Osteocyte (in vitro differentiated cells): ENCODE measurements around the gene BHLHE40. TPM values are rescaled to one million over a fixed set of nuclear protein-coding genes. Genes with fewer than 3 reads are reported as not detected.
A peak's percentile ranks its signal among the peaks of the same experiment; 100 is the strongest.

ENCODE experiments used
- DNase-seq: peaks from one replicate; pipeline ENCODE4 v3.0.0; 2021; ENCODE audit warnings: mixed read lengths; ENCODE audit not compliant: unreplicated experiment; ENCODE audit errors: extremely low spot score
- H3K27ac Mint-ChIP-seq: one replicate; pipeline ENCODE4 v1.8.0; 2021; ENCODE audit warnings: mild to moderate bottlenecking, mixed read lengths; ENCODE audit not compliant: unreplicated experiment
- H3K27me3 Mint-ChIP-seq: one replicate; pipeline ENCODE4 v1.8.0; 2021; ENCODE audit warnings: mixed read lengths; ENCODE audit not compliant: unreplicated experiment
- H3K36me3 Mint-ChIP-seq: one replicate; pipeline ENCODE4 v1.8.0; 2021; ENCODE audit warnings: mixed read lengths; ENCODE audit not compliant: unreplicated experiment
- H3K4me1 Mint-ChIP-seq: one replicate; pipeline ENCODE4 v1.8.0; 2021; ENCODE audit warnings: mixed read lengths; ENCODE audit not compliant: unreplicated experiment
- H3K4me3 Mint-ChIP-seq: one replicate; pipeline ENCODE4 v1.8.0; 2021; ENCODE audit warnings: mild to moderate bottlenecking, moderate library complexity, mixed read lengths; ENCODE audit not compliant: unreplicated experiment
- H3K9me3 Mint-ChIP-seq: one replicate; pipeline ENCODE4 v1.8.0; 2021; ENCODE audit warnings: mixed read lengths; ENCODE audit not compliant: unreplicated experiment
- total RNA-seq: library from RNA; stranded (reverse); gene quantifications from 2 replicates; pipeline ENCODE4 v1.2.1, GENCODE V29; 2021
- TF ChIP-seq, protein P1 (sequence below): fragments of 200-600 bp; sonication (generic); IDR thresholded peaks from 2 replicates; pipeline ENCODE4 v1.5.0; 2021; ENCODE audit warnings: antibody characterized with exemption, mild to moderate bottlenecking, moderate library complexity

The BHLHE40 gene
- total RNA-seq, 1 donor from 2014 or later = 34.1 TPM

- Mint-ChIP-seq H3K36me3 (peaks cover 29% of the 10 kb centered on the region), H3K4me3 (peak overlapping the region; percentile 49), H3K27me3 (no peaks in the 10 kb centered on the region), H3K27ac (peak overlapping the region; percentile 78), H3K4me1 (peaks cover 68% of the 10 kb centered on the region), H3K9me3 (no peaks in the 10 kb centered on the region)
- TF ChIP-seq, protein P1, sequence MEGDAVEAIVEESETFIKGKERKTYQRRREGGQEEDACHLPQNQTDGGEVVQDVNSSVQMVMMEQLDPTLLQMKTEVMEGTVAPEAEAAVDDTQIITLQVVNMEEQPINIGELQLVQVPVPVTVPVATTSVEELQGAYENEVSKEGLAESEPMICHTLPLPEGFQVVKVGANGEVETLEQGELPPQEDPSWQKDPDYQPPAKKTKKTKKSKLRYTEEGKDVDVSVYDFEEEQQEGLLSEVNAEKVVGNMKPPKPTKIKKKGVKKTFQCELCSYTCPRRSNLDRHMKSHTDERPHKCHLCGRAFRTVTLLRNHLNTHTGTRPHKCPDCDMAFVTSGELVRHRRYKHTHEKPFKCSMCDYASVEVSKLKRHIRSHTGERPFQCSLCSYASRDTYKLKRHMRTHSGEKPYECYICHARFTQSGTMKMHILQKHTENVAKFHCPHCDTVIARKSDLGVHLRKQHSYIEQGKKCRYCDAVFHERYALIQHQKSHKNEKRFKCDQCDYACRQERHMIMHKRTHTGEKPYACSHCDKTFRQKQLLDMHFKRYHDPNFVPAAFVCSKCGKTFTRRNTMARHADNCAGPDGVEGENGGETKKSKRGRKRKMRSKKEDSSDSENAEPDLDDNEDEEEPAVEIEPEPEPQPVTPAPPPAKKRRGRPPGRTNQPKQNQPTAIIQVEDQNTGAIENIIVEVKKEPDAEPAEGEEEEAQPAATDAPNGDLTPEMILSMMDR = no peak
- DNase-seq = no peak
These were observed 4.7 kb downstream of the BHLHE40 start for GRCh38 chr3:4983739-4984510.

DNA sequence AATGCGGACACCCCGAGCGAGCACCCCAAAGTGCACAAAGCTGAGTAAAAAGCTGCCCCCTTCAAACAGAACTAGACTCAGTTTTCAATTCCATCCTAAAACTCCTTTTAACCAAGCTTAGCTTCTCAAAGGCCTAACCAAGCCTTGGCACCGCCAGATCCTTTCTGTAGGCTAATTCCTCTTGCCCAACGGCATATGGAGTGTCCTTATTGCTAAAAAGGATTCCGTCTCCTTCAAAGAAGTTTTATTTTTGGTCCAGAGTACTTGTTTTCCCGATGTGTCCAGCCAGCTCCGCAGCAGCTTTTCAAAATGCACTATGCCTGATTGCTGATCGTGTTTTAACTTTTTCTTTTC is 5.3 kb downstream of the BHLHE40 start:
- H3K27me3 Mint-ChIP-seq = no peaks in the 10 kb centered on the region
- TF ChIP-seq, protein P1 = no peak
- H3K9me3 Mint-ChIP-seq = no peaks in the 10 kb centered on the region
- DNase-seq = no peak
- peak overlapping the region; percentile 78 for H3K27ac Mint-ChIP-seq
- H3K36me3 Mint-ChIP-seq = peaks cover 29% of the 10 kb centered on the region
- H3K4me3 Mint-ChIP-seq = peak overlapping the region; percentile 49
- H3K4me1 Mint-ChIP-seq = peaks cover 73% of the 10 kb centered on the region

DNA sequence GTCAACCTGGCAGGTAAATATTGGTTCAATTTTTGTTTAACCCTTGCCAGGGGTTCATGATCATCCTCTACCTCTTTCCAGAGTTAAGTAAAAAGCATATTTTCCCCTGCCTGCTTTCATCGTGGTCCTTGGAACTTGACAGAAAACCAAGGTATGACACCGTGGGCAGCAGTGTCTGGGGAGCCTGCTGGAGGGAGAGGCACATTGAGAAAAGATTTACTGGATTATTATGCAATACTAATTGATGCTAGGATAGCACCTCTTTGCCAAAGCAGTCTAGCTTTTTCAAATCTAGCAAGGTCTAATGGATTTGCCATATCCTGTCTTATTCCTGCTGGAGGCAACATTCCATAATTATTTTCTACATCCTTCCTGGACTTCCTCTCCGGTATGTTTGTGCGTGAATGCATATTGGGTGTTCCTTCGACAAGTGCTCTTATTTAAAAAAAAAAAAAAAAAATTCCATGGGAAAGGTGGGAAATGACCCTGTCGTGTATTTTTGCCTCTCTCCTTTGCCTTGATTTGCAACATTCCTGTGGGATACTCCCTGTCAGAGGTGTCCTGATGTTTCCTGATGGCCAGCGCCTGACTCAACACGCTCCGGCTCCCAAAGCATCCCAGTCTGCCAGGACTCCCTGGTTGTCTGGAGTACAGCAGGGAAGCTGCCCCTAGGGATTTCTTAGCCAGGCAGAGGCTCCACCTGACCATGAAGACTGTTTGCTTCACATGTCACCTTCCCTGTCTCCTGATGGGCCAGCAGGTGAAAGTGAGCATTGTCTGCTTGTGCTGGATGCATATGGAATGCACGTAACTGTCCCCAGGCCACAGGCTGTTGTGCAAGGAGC is 6.3 kb downstream of the BHLHE40 start:
- no peaks in the 10 kb centered on the region for H3K9me3 Mint-ChIP-seq
- TF ChIP-seq, protein P1 = no peak
- no peaks in the 10 kb centered on the region for H3K27me3 Mint-ChIP-seq
- DNase-seq = no peak
- no peak overlapping the region for H3K4me3 Mint-ChIP-seq
- peaks cover 73% of the 10 kb centered on the region for H3K4me1 Mint-ChIP-seq
- peak overlapping the region; percentile 76 for H3K27ac Mint-ChIP-seq
- H3K36me3 Mint-ChIP-seq = peaks cover 28% of the 10 kb centered on the region

- no peaks in the 10 kb centered on the region for H3K9me3 Mint-ChIP-seq
- peak overlapping the region; percentile 60 for H3K4me3 Mint-ChIP-seq
- H3K4me1 Mint-ChIP-seq = peaks cover 68% of the 10 kb centered on the region
- TF ChIP-seq, protein P1 = no peak
- H3K36me3 Mint-ChIP-seq = peaks cover 24% of the 10 kb centered on the region
- peak overlapping the region; percentile 76 for H3K27ac Mint-ChIP-seq
- no peaks in the 10 kb centered on the region for H3K27me3 Mint-ChIP-seq
- DNase-seq = no peak
These were observed 7.0 kb downstream of the BHLHE40 start for GRCh38 chr3:4986175-4986781.
